SIG-M5 (cell line): ENCODE data around the gene POLR1D.

ENCODE experiments used
- DNase-seq: peaks from one replicate; lab custom pipeline; 2025; lab: John Stamatoyannopoulos, UW

Gene POLR1D

GRCh38 chr13:27621366-27622101, at the start of gene POLR1D:
POLR1D (plus strand) TSS chr13:27621892; CDS start chr13:27621984, 92 bp downstream.
- DNase-seq = peak; percentile 20

GRCh38 chr13:27572234-27572901, 49.3 kb upstream of the POLR1D start:
- DNase-seq = no peak

GRCh38 chr13:27573265-27573664, 48.4 kb upstream of the POLR1D start:
- DNase-seq = no peak

GRCh38 chr13:27574661-27575060, 47.0 kb upstream of the POLR1D start:
- no peak for DNase-seq

GRCh38 chr13:27578121-27579030, 43.3 kb upstream of the POLR1D start:
- DNase-seq = no peak

GRCh38 chr13:27583645-27584044, 38.0 kb upstream of the POLR1D start:
- DNase-seq = no peak

GRCh38 chr13:27587095-27587746, 34.5 kb upstream of the POLR1D start:
- no peak for DNase-seq

GRCh38 chr13:27588405-27588804, 33.3 kb upstream of the POLR1D start:
- DNase-seq = no peak

GRCh38 chr13:27592865-27593264, 28.8 kb upstream of the POLR1D start:
- no peak for DNase-seq

- DNase-seq = no peak
These were observed 28.4 kb upstream of the POLR1D start for GRCh38 chr13:27593267-27593666.

GRCh38 chr13:27595055-27595811, 26.5 kb upstream of the POLR1D start:
- DNase-seq = no peak

GRCh38 chr13:27599096-27599495, 22.6 kb upstream of the POLR1D start:
- DNase-seq = no peak

GRCh38 chr13:27599845-27600553, 21.7 kb upstream of the POLR1D start:
- no peak for DNase-seq

GRCh38 chr13:27600711-27601110, 21.0 kb upstream of the POLR1D start:
- DNase-seq = no peak

- DNase-seq = no peak
These were observed 20.5 kb upstream of the POLR1D start for GRCh38 chr13:27601208-27601607.

- DNase-seq = no peak
These were observed 19.9 kb upstream of the POLR1D start for GRCh38 chr13:27601803-27602202.

- DNase-seq = no peak
These were observed 16.6 kb upstream of the POLR1D start for GRCh38 chr13:27605099-27605498.

GRCh38 chr13:27605610-27606200, 16.0 kb upstream of the POLR1D start:
- no peak for DNase-seq

- no peak for DNase-seq
These were observed 14.6 kb upstream of the POLR1D start for GRCh38 chr13:27607125-27607524.

- no peak for DNase-seq
These were observed 8.1 kb upstream of the POLR1D start for GRCh38 chr13:27613628-27614027.
